Mucosa of rectum (tissue), 2 donors: ENCODE results near the gene FPGS.
A peak's percentile ranks its signal among the peaks of the same experiment; 100 is the strongest.

Experiments used
- H3K27ac ChIP-seq, 2 donors: one replicate each; pipeline ENCODE4 v1.7.0; 2013; ENCODE audit warnings: inconsistent platforms in 2 of 2, low read depth in 2 of 2, low read length in 2 of 2
- H3K27me3 ChIP-seq, 2 donors: one replicate each; pipeline ENCODE4 v1.7.0; 2013; ENCODE audit warnings: low read length in 2 of 2; ENCODE audit not compliant: control insufficient read depth in 2 of 2, insufficient read depth in 2 of 2
- H3K36me3 ChIP-seq, 2 donors: one replicate each; pipeline ENCODE4 v1.7.0; 2013; ENCODE audit warnings: low read length in 2 of 2; ENCODE audit not compliant: control insufficient read depth in 2 of 2, insufficient read depth in 2 of 2
- H3K4me1 ChIP-seq, 2 donors: one replicate each; pipeline ENCODE4 v1.7.0; 2013; ENCODE audit warnings: low read length in 2 of 2, mild to moderate bottlenecking in 1 of 2; ENCODE audit not compliant: control insufficient read depth in 2 of 2, insufficient read depth in 2 of 2
- H3K4me3 ChIP-seq, 2 donors: one replicate each; pipeline ENCODE4 v1.7.0; 2013; ENCODE audit warnings: low read length in 2 of 2
- H3K9ac ChIP-seq, 2 donors: one replicate each; pipeline ENCODE4 v1.7.0; 2013; ENCODE audit warnings: low read length in 2 of 2, low read depth in 1 of 2, mild to moderate bottlenecking in 1 of 2
- H3K9me3 ChIP-seq, 2 donors: one replicate each; pipeline ENCODE4 v1.7.0; 2013; ENCODE audit warnings: low read length in 2 of 2; ENCODE audit not compliant: control insufficient read depth in 2 of 2
- donor health status: healthy.
- donor health status: Normal muscosa, but diverticular disease.

FPGS gene

DNA sequence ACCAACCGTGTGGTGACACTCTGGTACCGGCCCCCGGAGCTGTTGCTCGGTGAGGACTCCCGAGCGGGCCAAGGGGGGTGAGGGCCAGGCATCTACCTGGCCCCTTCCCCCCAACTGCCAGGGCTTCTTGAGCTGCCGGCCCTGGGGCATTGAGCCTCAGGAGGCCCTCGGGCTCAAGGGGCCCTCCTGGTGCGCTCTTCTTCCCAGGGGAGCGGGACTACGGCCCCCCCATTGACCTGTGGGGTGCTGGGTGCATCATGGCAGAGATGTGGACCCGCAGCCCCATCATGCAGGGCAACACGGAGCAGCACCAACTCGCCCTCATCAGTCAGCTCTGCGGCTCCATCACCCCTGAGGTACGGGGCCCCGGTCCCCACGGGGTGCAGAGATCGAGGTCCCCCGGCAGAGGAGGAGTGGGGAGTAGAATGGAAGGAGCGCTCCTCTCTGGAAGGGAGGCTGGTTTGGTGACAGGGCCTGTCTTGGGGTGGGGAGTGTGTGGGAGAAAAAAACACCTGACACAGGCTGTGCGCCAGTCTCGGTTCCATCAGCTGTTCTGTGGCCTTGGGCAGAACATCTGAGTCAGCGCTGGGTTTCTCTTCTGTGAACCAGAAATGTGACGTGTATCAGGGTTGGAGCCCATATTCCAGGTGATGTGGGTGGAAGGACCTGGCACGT, 14.2 kb upstream of the FPGS start:
- Histone ChIP-seq H3K36me3 (peaks cover 47 to 50% of the 10 kb centered on the region in 2 donors), H3K4me3 (no peak overlapping the region)

DNA sequence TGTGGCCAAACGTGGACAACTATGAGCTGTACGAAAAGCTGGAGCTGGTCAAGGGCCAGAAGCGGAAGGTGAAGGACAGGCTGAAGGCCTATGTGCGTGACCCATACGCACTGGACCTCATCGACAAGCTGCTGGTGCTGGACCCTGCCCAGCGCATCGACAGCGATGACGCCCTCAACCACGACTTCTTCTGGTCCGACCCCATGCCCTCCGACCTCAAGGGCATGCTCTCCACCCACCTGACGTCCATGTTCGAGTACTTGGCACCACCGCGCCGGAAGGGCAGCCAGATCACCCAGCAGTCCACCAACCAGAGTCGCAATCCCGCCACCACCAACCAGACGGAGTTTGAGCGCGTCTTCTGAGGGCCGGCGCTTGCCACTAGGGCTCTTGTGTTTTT, 13.5 kb upstream of the FPGS start:
- Histone ChIP-seq H3K27ac (no peak overlapping the region), H3K9ac (no peak overlapping the region), H3K27me3 (no peaks in the 10 kb centered on the region), H3K4me3 (no peak overlapping the region), H3K36me3 (peaks cover 47 to 50% of the 10 kb centered on the region in 2 donors), H3K4me1 (peaks cover 10 to 12% of the 10 kb centered on the region in 2 donors), H3K9me3 (no peaks in the 10 kb centered on the region)

More for the DNA sequence above, 14.2 kb upstream of the FPGS start:
- H3K9me3 ChIP-seq, result no peaks in the 10 kb centered on the region
- H3K27ac ChIP-seq, result no peak overlapping the region
- H3K4me1 ChIP-seq, result peaks cover 10 to 15% of the 10 kb centered on the region in 2 donors
- no peak overlapping the region for H3K9ac ChIP-seq
- peaks cover 0 to 2% of the 10 kb centered on the region in 2 donors for H3K27me3 ChIP-seq

DNA sequence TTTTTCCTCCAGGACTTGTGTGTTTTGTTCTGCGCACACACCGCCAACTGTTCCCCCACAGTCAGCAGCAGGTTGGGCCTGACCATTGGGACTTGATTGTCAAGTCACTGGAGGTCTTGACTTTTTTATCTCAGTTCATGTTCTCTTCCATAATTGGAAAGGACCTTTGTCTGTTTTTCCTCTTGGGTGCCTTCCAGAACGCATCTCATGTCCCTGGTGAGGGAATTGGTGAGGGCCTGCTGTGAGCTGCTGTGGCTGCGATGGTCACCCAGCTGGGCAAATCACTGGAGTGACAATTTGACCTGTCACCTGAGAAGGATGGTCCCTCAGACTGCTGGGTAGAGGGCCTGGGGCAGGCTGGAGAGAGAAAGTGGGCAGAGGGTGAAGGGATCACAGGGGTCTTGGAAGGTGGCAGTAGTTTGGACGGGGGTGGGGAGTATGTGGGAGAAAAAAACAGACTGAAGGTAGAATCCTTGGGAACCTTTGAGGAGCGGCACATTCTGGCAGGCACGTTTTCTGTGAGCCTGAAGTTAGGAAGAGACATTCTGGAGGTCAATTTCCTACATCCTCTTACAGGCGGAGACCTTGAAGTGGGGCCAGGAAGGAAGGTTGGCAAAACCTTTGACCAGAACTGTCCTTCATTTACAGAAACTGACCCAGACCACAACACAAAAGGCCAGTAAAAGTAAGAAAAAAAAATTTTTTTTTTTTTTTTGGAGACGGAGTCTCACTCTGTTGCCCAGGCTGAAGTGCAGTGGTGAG, 12.4 kb upstream of the FPGS start:
- no peak overlapping the region for H3K9ac ChIP-seq
- H3K36me3 ChIP-seq, result peaks cover 47 to 50% of the 10 kb centered on the region in 2 donors
- no peak overlapping the region for H3K4me3 ChIP-seq
- H3K4me1 ChIP-seq, result peaks cover 4 to 11% of the 10 kb centered on the region in 2 donors
- H3K27me3 ChIP-seq, result no peaks in the 10 kb centered on the region
- no peak overlapping the region for H3K27ac ChIP-seq
- no peaks in the 10 kb centered on the region for H3K9me3 ChIP-seq

DNA sequence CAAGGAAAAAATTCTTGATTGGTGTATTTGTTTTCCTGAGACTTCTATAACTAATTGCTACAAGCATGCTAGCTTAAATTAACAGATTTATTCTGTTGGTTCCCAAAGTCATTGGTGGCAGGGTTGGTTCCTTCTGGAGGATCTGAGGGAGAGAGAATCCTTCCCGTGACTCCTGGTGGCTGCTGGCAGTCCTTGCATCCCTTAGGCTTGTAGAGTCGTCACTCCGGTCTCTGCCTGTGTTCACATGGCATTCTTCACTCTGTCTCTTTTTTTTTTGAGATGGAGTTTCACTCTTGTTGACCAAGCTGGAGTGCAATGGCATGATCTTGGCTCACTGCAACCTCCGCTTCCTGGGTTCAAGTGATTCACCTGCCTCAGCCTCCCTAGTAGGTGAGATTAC, 11.6 kb upstream of the FPGS start:
- no peaks in the 10 kb centered on the region for H3K27me3 ChIP-seq
- peaks cover 8 to 11% of the 10 kb centered on the region in 2 donors for H3K4me1 ChIP-seq
- no peak overlapping the region for H3K9ac ChIP-seq
- no peak overlapping the region for H3K27ac ChIP-seq
- peaks cover 47 to 50% of the 10 kb centered on the region in 2 donors for H3K36me3 ChIP-seq
- H3K9me3 ChIP-seq, result no peaks in the 10 kb centered on the region
- no peak overlapping the region for H3K4me3 ChIP-seq

DNA sequence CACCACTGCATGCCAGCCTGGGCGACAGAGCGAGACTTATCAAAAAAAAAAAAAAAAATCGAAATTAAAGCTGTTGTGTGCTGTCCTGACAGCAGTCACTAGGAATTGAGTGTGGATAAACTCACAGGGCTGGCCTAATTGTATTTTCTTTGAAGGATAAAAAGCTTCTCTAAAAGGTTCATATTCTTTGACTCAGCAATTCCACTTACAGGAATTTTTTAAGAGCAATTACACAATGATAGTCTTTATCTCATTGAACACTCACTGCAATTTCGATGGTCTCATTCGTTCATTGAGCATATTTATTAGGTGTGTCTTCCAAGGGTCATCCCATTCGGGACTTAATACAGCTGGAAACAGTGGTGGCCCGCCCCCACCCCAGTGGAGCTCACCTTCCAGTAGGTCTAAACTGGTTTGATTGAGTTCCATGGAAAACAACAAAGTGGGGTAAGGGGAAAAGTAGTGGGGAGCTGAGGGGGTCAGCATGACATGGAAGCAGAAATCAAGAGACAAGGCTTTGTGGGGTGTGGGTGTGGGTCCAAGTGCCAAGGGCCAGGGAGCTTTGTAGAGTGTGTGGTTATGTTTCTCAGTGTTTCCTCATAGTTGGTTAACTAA, 10.2 kb upstream of the FPGS start:
- no peaks in the 10 kb centered on the region for H3K9me3 ChIP-seq
- no peak overlapping the region for H3K27ac ChIP-seq
- no peak overlapping the region for H3K4me3 ChIP-seq
- H3K36me3 ChIP-seq, result peaks cover 42 to 44% of the 10 kb centered on the region in 2 donors
- no peaks in the 10 kb centered on the region for H3K27me3 ChIP-seq
- H3K9ac ChIP-seq, result no peak overlapping the region
- H3K4me1 ChIP-seq, result peaks cover 11 to 13% of the 10 kb centered on the region in 2 donors

DNA sequence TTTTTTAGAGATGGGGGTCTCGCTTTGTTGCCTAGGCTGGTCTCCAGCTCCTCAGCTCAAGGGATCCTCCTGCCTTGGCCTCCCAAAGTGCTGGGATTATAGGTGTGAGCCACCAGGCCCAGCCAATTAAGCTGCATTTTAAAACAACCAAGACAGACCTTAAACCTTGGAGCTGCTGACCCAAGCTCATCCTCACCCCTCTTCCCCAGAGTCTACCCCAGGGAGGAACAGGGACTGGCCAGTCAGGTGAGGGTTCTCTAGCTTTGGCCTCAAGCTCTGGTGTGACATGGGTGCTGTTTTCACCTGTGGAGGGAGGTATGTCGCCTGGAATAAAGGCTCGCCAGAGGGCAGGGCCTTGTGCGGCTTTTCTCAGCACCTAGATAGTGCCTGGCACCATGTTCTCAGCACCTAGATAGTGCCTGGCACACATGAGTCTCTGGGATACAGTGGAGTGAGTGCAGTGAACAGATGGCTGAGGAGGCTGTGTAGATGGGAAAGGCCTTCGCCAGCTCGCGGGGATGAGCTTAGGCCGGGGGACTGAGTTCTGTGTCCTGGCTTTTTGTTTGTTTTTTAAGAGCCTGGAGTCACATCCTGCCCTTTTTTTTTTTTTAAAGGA, 9.5 kb upstream of the FPGS start:
- Histone ChIP-seq H3K9me3 (no peaks in the 10 kb centered on the region), H3K27me3 (no peaks in the 10 kb centered on the region), H3K4me3 (no peak overlapping the region), H3K9ac (no peak overlapping the region), H3K27ac (no peak overlapping the region), H3K4me1 (peaks cover 13 to 15% of the 10 kb centered on the region in 2 donors), H3K36me3 (peaks cover 36 to 37% of the 10 kb centered on the region in 2 donors)

DNA sequence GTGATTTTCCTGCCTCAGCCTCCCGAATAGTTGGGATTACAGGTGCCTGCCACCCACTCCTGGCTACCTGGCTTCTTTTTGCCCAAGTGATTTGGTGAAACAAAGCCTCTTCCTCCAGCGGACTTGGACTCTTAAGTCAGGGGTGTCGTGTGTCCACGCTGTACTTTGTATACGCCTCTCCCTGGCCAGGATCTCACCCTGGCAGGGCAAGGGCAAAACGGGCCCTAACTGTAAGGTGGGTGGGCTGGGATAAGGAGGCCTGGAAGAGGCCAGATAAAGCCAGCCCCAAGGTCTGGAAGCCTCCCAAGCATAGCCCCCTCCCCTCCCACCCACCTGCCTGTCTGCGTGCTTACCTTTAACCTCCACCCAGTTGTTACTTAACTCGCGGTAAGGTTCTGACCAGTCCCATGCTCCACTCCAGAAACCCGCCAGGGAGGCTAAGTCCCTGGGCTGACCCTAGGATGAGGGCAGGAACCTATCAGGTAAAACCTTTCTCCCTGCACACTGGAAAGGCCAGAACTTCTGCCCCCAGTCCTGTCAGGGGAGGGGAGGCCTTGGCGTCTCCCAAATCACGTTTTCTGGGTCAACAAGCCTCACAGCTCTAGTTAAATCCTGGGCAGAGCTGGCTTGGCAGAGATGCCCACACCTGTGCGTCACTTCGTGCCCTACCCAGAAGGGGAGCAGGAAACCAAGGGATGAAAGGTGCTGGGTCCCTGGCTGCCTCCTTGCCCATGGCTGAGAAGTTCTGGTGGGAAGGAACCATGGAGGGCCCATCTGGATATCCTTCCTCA, 8.5 kb upstream of the FPGS start:
- H3K36me3 ChIP-seq, result peaks cover 26 to 27% of the 10 kb centered on the region in 2 donors
- H3K9me3 ChIP-seq, result no peaks in the 10 kb centered on the region
- no peak overlapping the region for H3K4me3 ChIP-seq
- no peak overlapping the region for H3K9ac ChIP-seq
- no peaks in the 10 kb centered on the region for H3K27me3 ChIP-seq
- peaks cover 13 to 15% of the 10 kb centered on the region in 2 donors for H3K4me1 ChIP-seq
- H3K27ac ChIP-seq, result no peak overlapping the region

DNA sequence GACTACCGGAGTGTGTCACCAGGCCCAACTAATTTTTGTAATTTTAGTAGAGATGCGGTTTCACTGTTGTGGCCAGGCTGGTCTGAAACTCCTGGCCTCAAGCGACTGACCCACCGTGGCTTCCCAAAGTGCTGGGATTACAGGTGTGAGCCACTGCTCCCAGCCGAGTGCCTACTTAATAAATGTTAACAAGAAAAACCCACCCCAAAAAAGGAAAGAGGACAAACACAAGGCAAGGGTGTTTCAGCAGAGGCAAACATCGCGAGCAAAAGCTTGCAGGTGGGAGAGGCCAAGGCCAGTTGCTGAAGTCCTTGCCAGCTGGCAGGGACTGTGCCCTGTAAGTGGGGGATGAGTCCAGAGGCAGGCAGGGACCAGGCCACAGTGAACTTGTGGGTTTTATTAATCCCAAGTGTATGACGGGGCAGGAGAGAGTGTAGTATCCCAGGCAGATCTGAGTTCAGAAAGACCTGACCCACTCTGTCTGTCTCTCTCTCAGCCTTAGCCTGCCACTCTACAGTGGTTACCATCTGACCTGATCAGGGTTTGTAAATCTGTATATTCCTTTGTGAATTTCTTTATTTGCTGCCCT, 6.4 kb upstream of the FPGS start:
- Histone ChIP-seq H3K4me1 (peaks cover 13 to 15% of the 10 kb centered on the region in 2 donors), H3K27ac (peak overlapping the region in 1 of 2 donors; percentile 9)

DNA sequence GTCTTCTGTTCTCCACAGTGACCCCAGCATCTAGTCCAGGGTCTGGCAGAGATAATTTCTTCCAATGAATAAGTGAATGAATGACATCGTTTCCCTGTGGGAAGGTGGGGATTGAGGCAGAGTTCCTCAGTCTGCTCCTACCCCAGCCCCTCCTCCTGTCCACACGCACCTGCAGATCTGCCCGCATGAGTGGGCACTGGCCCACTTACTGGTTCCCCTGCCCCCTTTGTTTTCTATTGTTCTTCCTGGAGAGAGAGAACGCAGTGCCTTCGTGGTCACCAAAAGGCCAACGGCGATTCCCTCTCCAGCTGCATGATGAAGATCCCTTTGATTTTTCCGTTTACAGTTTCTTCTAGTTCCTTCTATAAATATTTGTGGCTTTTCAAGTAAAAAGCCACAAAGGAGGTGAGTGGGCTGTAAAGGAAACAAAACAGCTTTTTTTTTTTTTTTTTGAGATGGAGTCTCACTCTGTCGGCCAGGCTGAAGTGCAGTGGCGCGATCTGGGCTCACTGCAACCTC, 5.8 kb upstream of the FPGS start:
- Histone ChIP-seq H3K9ac (no peak overlapping the region), H3K27ac (peak overlapping the region in 1 of 2 donors; percentile 9), H3K4me3 (no peak overlapping the region)

More for the DNA sequence above, 6.4 kb upstream of the FPGS start:
- H3K27me3 ChIP-seq, result no peaks in the 10 kb centered on the region
- H3K9ac ChIP-seq, result no peak overlapping the region
- no peak overlapping the region for H3K4me3 ChIP-seq
- H3K36me3 ChIP-seq, result peaks cover 7 to 8% of the 10 kb centered on the region in 2 donors
- H3K9me3 ChIP-seq, result no peaks in the 10 kb centered on the region

More for the DNA sequence above, 5.8 kb upstream of the FPGS start:
- Histone ChIP-seq H3K36me3 (peaks cover 3 to 5% of the 10 kb centered on the region in 2 donors), H3K4me1 (peaks cover 13 to 15% of the 10 kb centered on the region in 2 donors), H3K27me3 (no peaks in the 10 kb centered on the region), H3K9me3 (no peaks in the 10 kb centered on the region)
